ENCODE data around the gene DUSP5.
"Not testable (repeated sequence)": the region's sequence is repeated elsewhere in the genome, so short reads cannot be mapped to it uniquely, and the experiment has no call there.

Gene DUSP5, protein sequence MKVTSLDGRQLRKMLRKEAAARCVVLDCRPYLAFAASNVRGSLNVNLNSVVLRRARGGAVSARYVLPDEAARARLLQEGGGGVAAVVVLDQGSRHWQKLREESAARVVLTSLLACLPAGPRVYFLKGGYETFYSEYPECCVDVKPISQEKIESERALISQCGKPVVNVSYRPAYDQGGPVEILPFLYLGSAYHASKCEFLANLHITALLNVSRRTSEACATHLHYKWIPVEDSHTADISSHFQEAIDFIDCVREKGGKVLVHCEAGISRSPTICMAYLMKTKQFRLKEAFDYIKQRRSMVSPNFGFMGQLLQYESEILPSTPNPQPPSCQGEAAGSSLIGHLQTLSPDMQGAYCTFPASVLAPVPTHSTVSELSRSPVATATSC

DNA sequence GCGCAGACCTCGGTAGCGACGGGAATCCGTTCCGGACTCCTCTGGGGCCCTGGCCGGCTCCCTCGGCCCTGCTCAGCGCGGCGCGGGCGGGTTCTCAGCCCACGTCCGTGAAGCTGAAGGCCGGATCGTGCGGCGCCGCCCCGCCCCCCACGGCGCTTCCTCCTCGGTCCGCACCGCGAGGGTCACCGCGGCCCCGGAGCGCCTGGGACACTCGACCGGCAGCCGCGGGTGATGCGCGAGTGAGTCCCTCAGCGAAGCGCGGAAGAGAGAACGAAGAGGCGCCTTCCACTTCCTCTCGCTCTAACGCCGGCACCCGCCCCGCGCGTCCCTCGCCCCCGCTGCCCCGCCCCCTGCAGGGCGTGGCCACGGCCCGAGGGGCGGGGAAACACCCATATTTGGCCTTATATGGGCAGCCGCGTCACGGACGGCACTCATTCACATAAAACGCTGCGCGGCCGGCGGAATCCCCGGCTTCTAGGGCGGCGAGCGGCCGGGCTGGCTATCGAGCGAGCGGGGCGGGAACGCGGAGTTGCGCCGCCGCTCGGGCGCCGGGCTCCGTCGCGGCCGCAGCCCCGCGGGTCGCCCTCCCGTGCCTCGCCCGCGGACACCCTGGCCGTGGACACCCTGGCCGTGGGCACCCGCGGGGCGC, at the start of gene DUSP5:
Gene DUSP5, plus strand, starts transcription at position 470 of the 649 bp plus-strand sequence. CDS start 215 bp downstream, outside the sequence.
- DNase-seq (ENCODE audit: low read depth in 2 of 2): peak; percentile 87 to 90

DNA sequence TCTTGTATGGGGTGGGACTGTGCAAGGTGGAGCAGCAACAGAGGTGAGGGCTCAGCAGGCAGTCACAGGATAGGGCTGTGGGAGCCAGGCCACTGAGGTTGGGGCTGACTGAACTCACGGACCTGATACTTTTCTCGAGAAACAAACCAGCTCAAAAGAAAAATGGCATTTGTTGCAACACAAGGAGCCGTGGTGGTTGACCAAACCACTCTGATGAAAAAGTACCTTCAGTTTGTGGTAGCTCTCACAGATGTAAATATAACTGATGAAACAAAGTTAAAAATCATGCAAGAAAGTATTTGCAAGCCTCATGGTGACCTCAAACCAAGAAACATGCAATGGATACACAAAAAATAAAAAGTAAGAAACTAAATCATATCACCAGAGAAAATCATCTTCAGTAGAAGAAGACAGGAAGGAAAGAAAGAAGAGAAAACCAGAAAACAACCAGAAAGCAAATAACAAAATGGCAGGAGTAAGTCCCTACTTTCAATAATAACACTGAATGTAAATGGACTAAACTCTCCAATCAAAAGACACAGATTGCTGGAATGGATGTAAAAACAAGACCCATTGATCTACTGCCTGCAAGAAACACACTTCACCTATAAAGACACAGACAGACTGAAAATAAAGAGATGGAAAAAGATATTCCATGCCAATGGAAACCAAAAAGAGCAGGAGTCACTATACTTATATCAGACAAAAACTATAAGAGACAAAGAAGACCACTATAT, 48.9 kb upstream of the DUSP5 start:
- no peak for DNase-seq (ENCODE audit: low read depth in 2 of 2)

DNA sequence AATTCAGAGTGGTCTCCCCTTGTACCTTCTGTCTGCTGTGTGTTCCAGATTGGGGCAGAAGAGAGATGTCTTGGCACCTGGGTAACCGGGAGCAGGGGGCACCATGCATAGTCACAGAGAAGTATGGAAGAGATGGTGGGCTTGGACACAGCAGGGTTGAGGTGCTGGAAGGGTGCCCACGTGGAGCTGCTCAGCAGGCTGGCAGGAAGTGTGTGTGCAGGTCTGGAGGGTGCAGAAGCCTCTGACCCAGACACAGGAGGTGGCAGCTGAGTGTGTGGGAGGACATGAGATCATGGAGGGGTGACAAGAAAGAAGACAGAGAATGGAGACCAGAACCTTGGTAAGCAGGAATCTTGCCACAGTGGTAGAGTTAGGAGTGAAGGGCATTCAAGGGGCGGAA, 42.3 kb upstream of the DUSP5 start:
- peak in 1 of 2 donors; percentile 23 for DNase-seq (ENCODE audit: low read depth in 2 of 2)

DNA sequence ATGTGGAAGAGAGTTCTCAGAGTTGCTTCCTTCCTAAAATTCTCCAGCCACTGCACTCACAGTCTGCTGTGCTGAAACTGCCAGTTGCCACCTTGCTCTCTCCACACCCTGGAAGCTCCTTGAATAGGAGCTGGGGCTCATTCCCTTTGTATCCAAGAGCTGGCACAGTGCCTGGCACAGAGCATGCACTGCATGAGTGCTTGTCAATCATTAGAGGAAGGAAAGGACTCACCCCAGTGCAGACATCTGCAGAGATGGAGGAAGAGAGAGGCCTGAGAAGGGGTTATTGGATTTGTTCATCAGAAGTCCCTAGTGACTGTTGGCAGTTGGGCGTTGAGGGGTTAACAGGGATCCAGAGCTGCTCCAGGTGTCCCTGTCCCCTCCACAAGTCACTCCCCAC, 41.7 kb upstream of the DUSP5 start:
- no peak for DNase-seq (ENCODE audit: low read depth in 2 of 2)

DNA sequence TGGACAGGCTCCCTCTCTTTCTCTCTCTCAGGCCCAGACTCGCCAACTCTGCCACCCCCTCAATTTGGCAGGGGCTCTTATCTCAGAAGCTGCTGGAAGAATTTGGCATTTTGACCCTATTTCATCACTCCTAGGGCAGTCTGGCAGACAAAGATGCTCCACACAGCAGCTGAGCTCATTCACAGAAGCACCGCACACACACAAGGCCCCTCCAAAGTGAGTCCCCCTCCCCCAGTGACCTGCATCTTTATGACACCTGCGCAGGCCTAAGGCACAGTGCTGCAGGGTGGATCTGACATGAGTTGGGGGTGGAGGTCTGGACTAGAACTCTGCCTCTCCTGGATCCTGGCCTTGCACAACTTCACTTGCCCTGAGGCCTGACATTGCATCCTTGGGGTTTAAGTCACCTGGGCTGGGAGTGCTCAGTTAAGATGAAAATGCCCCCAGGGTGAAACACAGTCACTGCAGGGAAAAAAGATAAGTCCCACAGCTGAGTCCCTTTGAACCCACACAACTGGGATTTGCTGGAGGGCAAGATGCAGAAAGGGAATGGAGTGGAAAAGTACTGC, 41.1 kb upstream of the DUSP5 start:
- DNase-seq (ENCODE audit: low read depth in 2 of 2): no peak

DNA sequence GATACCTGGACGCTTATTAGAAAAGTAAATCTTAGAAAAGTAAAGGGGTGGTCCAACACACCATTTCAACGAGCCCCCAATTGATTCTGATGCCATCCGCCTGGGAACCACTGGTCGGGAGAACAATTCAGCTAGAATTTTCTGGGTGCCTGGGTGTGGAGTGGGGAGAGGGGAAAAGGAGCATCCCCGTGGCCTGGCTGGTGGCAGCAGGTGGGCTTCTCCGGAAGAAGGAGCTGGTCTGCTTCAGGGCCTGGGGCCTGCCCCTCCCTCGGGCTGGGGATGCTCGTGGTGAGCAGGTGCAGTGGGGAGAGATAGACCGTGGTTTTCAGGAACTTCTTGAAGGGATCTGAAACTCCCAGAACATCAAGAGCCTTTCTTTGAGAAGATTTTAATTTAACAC, 39.9 kb upstream of the DUSP5 start:
- no peak for DNase-seq (ENCODE audit: low read depth in 2 of 2)

DNA sequence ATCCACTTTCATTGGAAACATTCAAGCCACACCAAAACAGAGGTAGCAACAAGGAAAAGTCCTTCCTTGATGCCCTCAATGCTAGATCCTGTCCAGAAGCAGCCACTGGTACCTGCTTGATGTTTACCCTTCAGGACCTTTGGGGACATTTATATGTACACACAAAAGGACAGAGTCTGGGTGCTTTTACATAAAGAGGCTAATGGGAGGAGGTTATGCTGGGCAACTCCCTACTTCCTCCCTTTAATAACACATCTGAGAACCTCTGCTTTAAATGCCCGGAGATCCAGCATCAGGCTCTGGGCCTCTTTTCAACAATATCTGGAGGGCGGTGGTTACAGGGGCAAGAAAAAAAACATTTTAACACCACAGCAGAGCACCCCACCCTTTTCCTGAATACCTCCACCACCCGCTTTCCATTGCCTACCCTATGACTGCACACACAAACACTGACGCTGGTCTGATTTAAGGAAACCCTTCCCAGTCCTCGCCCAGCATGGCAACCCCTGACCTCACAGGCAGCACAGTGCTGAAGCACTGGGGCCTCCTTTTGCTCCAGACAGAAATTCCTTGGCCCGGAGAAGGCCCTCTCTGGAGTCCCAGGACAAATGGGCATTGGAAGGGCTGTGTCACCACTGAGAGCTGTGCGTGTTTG, 39.3 kb upstream of the DUSP5 start:
- no peak for DNase-seq (ENCODE audit: low read depth in 2 of 2)

DNA sequence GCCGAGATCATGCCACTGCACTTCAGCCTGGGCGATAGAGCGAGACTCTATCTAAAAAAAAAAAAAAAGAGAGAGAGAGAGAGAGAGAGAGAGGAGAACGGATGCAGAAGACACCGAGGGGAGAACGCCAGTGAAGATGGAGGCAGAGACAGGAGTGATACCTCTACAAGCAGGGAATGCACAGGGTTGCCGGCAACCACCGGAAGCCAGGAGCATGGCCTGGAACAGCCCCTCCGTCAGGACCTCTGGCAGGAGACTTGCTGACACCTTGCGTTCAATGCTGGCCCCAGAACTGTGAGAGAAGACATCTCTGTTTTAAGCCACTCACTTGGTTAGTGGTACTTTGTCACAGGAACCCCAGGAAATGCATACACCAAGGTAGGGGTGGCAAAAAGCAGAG, 38.1 kb upstream of the DUSP5 start:
- DNase-seq (ENCODE audit: low read depth in 2 of 2): no peak

DNA sequence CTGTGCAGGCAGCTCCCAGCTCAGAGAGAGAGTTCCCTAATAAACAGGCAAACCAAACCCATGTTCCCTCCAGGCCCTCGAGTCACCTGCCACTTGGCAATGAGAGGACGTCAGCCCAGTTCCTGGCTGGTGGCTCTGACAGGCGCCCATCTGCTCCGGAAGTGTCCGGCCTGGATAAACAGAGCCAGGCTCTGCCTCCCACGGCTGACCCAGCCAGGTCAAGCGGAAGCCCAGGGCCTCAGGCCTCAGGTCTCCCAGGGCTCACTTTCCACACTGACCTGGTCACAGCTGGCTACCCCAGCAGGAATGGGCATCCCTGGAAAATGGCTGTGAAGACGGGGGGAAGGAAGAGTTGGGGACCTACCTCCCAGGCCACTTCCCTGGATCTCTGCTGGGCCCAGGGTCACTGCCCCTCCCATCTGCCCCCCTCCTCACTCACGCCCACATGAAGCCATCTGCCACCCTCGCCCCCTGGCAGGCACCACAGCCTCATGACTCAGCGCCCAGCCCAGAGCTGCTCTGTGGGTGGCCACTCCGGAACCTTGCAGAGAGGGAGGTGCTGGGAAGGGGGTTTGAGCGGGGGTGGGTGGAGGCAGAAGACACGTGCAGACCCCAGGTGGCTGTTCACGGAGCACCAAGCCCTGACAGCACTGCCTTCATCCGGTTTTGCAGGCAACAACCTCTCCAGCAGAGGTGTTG, 37.4 kb upstream of the DUSP5 start:
- DNase-seq (ENCODE audit: low read depth in 2 of 2): peak in 1 of 2 donors; percentile 11

DNA sequence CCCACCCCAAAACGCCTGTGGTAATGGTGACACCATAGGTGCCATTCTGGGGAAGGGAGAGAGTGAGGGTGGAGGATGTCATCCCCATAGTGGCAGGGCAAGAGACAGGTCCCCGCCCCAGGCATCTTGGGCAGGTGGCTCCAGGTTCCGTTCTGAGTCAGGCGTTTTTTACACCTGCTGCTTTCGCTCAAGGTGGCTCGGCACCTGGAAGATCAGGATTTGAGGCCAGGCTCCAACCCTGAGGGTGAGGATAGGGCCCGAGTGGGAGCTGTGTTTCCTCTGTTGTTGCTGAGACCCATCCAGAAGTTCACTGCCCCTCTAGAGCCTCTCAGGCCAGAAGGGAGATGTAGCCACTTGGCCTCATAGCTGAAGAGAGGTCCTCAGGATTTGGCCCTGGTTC, 36.6 kb upstream of the DUSP5 start:
- DNase-seq (ENCODE audit: low read depth in 2 of 2): no peak

DNA sequence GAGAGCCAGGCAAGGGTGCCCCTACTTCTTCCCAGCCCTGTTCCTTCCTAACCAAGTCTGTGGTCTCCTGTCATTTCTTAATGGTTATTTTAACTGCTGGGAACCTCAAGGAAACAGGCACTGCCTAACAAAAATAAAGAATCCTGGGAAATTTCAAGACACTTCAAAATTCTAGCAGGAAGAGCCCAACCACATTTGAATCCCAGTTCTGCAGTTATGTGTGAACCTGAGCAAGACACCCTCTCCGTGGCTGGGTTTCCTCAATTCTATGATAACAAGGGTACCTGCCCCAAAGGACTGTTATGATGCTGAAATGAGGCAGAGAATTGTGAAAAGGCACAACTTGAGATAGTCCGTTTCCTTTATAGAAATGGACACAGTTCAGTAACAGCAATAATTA, 36.2 kb upstream of the DUSP5 start:
- no peak for DNase-seq (ENCODE audit: low read depth in 2 of 2)

DNA sequence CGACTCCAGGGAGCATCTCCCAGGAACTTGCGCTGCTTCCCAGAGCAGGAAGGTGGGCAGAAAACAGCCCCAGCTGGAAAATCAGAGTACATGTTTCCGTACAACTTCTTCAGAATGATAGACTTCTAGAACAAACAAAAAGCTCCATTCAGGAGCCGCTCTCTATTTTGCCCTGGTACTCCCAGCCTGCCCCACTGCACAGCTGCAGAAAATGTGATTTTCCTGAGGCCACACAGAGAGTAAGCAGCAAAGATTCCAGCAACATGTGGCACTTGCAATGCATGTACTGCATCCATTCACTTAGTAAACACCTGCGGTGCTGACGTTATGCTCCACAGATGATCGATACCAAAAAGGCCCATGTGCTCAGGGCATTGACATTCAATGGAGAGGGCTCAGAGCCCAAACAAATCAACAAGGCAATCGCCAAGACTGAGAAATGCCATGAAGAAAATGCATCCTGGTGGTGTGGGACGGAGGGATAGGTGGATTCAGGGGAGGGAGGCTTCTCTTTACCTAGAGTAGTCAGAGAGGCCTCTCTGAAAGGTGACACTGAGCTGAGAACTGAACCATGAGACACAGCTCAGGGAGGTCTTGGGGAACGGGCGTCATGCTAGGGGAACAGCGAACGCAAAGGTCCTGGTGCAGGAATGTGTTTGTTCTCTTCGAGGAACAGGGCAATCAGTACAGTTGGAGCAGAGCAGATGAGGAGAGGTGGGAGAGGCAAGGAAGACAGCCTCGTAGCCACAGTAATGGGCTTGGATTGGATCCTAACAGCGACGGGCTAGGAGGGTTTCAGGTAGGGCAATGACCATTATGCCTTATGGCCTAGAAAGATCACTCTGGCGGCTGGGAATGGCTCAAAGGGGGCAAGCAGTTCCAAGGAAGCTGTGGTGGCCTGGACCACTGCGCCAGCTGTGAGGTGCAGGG, 35.3 kb upstream of the DUSP5 start:
- DNase-seq (ENCODE audit: low read depth in 2 of 2): no peak

DNA sequence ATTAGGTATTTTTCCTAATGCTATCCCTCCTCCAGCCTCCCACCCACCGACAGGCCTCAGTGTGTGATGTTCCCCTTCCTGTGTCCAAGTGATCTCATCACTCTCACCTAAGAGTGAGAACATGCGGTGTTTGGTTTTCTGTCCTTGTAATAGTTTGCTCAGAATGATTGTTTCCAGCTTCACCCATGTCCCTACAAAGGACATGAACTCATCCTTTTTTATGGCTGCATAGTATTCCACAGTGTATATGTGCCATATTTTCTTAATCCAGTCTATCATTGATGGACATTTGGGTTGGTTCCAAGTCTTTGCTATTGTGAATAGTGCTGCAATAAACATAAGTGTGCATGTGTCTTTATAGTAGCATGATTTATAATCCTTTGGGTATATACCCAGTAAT, 29.4 kb upstream of the DUSP5 start:
- not testable (repeated sequence) for DNase-seq (ENCODE audit: low read depth in 2 of 2)

DNA sequence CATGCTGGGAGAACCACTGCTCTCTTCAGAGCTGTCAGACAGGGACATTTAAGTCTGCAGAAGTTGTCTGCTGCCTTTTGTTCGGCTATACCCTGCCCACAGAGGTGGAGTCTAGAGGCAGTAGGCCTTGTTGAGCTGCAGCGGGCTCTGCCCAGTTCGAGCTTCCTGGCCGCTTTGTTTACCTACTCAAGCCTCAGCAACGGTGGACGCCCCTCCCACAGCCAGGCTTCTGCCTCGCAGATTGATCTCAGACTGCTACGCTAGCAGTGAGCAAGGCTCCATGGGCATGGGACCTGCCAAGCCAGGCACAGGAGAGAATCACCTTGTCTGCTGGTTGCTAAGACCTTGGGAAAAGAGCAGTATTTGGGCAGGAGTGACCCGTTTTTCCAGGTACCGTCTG, 27.2 kb upstream of the DUSP5 start:
- not testable (repeated sequence) for DNase-seq (ENCODE audit: low read depth in 2 of 2)

DNA sequence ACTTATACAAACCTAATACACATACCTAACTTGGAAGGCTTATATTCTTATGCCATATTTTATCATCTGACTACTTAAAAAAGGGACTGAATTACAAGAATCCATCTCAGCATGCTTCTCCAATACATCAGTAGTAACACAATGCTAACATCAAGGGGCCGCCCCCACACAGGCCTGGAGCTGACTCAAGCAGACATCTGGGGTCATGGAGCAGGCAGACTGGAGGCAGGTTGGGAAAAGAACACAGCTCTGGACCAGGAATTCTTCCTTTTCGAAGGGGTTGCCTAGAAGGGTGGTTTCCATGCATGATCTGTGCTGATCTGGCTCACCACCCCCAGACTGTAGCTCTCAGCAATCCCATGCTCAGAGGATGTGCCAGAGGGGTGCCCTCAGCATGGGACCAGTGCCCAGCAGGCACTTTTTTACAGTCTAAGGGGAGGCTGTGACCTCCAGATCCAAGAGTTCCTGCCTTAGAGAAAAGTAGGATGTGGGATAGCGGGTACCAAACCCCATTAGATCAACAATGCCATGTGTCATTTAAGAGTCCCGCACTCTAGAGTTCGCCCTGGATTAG, 26.1 kb upstream of the DUSP5 start:
- DNase-seq (ENCODE audit: low read depth in 2 of 2): no peak

DNA sequence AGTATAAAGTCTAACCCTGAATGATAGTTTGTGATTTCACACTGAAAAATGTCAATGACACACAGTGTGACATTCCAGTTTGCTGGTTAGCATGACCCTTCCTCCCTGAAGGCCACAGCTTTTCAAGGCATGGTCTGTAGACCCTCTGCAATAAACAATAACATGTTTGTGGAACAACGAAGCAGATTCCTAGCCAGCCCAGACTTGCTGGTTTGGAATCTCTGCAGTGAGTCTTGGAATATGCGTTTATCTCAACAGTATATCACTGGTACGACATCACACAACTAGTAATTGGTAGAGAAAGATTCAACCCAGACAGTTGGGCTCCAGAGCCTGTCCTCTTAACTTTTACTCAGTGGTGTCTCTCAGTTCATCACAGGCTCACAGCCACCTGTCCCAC, 23.7 kb upstream of the DUSP5 start:
- no peak for DNase-seq (ENCODE audit: low read depth in 2 of 2)

DNA sequence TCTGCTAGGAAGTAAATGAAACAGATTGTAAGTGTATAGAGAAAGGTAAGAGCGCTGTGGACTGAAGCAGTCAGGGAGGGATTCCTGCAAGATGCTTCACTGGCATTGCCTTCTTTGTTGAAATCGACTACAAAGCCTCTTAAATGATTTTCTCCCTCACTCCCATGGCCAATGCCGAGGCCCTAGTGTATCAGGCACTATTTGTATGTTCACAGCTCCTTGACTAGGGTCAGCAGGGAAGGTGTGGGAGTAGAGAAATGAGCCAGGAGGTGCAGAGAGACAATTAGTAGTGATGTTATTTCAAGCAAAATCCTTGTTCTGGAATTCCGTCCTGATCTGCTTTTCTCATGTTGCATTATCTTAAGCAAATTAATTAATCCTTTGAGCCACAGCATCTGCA, 22.9 kb upstream of the DUSP5 start:
- DNase-seq (ENCODE audit: low read depth in 2 of 2): no peak

DNA sequence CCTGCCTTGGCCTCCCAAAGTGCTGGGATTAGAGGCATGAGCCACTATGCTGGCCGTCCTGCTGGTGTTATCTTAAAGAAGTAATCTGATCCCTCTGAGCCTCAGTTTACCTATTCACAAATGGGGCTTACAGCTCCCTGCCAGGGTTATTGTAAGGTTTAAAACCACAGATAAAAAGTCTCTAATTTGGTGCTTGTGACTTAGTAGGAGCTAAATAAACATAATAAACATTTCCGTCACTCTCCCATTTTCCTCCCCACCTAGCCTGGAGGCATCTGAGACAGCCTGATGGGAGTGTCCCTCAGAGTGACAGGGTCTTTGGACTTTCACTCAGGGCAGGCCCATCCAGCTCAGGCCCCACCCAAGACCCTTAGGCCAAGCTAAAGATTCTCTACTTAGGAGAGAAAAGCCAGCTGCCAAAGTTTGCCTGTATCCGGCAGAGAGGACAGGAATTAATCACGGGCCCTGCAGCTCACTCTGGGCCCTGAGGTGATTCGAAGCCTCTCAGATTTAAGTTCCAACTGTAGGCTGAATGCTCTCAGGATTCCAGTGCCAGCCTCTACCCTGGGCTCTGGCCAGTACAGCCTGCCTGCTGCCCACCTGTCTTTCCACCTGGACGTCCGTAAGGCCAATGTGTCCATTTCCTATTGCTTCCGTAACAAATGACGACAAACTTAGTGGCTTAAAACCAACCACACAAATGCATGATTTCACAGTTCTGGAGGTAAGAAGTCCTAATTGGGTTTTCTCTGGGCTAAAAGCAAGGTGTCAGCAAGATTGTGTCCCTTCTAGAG, 21.8 kb upstream of the DUSP5 start:
- DNase-seq (ENCODE audit: low read depth in 2 of 2): no peak

DNA sequence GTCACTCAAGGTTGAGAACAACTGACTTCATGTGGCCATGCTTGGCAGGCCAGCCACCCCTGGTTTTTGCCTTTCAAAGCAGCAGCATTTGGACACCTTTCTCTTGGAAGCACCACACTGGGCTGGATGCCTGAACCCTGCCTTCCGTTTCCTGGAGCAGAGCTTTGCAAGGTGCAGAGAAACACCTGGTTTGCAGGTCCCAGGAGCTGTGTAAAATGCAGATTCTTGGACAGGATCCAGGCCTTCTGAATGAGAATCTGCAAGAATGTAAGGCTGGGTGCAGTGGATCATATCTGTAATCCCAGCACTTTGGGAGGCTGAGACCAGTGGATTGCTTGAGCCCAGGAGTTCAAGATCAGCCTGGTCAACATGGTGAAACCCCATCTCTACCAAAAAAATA, 18.0 kb upstream of the DUSP5 start:
- no peak for DNase-seq (ENCODE audit: low read depth in 2 of 2)
